HG03045 (cell line): ENCODE measurements around the gene STK16.

Experiments used
- ATAC-seq: cut with Tn5 transposase; IDR thresholded peaks from one replicate; pipeline ENCODE4 v1.9.1; 2021; ENCODE audit warnings: mild to moderate bottlenecking, moderate library complexity; ENCODE audit not compliant: unreplicated experiment

Gene STK16

GRCh38 chr2:219268294-219268693 is 23.0 kb downstream of the STK16 start:
- no peak for ATAC-seq

DNA sequence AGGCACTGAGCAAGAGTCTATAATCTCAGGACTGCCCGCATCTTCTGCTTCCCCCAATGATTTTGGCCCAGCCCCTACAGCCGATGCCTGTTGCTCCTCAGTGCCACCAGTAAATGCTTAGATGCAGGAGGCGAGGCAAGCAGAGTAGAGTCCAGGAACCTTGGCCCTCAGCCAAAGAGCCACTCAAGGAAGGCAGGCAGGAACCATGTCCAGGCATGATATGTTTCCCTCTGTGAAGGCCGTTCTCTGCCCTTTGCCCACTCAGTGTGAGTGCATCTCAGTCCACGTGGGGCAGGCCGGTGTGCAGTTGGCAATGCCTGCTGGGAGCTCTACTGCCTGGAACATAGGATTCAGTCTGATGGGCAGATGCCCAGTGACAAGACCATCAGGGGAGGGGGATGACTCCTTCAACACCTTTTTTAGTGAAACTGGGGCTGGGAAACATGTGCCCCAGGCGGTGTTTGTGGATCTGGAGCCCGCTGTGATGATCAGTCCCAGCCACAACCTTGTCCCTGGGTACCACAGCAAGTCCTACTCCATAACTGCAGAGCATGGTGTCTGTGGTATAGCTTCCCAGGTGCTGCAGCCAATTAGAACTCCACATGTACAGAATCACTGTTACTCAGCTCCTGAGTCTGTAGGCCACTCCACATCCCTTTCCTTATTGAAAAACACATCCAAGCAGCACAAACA is 24.2 kb downstream of the STK16 start:
- ATAC-seq, result no peak

GRCh38 chr2:219270055-219270372 is 24.7 kb downstream of the STK16 start:
- no peak for ATAC-seq

- no peak for ATAC-seq
Observed at GRCh38 chr2:219271021-219271420, 25.7 kb downstream of the STK16 start.

- no peak for ATAC-seq
Observed at GRCh38 chr2:219272356-219272755, 27.1 kb downstream of the STK16 start.

- ATAC-seq, result no peak
Observed at GRCh38 chr2:219272995-219273394, 27.7 kb downstream of the STK16 start.

DNA sequence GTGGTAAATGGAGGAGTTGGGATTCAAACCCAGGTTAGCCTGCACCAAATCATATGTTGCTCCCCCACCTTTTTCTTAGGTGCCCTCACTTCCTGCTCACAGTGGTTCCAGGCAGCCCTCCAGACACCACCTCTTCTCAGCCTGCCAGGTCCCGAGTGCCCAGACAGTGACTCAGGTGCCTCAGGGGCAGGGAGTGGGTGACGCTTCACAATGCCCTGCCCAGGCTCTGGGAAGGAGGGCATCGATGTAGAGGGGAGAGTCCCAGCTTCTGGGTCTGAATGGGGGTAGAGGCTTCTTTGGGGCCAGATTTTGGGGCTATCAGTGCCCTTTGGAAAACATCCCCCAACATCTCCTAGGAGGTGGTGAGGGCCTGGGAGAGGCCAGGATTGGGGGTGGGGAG is 28.7 kb downstream of the STK16 start:
- ATAC-seq, result no peak

- ATAC-seq, result no peak
Observed at GRCh38 chr2:219274361-219274921, 29.2 kb downstream of the STK16 start.

- ATAC-seq, result peak; percentile 18
Observed at GRCh38 chr2:219277703-219278654, 32.7 kb downstream of the STK16 start.

DNA sequence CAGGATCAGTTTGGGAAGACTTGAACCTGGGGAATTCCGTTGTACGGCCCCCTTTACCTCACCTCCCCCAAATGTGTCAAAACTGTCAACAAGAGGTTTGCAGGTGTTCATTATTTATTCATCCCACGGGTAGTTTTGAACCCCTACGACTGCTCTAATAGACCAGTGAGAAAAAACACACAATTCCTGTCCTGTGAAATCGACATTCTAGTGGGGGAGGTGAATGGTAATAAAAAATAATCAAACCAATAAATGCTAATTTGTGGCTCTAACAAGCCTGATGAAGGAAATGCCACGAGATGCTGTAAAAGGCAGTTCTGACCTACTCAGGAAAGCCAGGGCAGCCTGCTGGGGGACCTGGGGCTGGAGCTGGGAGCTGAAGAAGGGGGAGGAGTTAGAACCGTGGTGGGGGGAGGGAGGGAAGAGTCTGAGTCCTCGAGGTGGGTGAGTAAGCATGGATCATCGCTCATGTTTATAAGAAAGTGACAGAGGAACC is 33.4 kb downstream of the STK16 start:
- no peak for ATAC-seq

DNA sequence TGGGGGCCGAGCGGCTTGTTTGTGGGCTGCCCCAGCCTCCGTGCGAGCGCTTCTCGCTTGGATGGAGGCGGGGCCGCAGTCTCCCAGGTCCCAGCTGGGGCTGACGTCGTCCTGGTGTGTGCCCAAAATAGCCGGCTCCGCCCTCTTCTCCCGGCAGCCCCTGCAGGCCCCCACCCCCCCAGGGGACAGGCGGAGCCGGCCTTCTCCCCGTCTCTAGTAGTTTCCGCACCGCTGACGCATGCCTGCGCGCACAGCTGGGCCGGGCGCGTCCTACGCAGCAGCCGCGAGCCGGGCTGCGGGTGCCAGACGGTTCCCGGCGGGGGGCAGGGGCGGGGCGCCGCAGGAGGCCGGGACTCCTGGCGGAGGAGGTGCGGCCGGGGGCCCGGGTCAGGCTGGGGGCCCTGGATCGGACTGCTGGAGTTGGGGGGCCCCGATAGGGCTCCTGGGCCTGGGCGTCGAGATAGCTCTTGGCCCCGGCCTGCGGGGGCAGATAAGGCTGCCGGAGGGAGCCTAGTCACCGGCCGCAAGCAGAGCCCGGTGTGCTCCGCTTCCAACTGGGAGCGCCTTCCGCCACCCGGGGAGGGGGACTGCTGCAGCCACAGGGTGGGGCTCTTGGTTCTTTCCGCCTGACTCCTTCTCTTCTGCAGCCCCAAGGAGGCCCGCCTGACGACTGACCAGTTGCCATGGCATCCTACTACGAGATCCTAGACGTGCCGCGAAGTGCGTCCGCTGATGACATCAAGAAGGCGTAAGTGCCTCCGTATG is 34.1 kb downstream of the STK16 start, which contains the start of gene DNAJB2:
Gene DNAJB2 (plus strand): TSS at position 216 of the 765 bp plus-strand sequence. CDS start 468 bp downstream, at position 684.
- ATAC-seq, result peak; percentile 83

DNA sequence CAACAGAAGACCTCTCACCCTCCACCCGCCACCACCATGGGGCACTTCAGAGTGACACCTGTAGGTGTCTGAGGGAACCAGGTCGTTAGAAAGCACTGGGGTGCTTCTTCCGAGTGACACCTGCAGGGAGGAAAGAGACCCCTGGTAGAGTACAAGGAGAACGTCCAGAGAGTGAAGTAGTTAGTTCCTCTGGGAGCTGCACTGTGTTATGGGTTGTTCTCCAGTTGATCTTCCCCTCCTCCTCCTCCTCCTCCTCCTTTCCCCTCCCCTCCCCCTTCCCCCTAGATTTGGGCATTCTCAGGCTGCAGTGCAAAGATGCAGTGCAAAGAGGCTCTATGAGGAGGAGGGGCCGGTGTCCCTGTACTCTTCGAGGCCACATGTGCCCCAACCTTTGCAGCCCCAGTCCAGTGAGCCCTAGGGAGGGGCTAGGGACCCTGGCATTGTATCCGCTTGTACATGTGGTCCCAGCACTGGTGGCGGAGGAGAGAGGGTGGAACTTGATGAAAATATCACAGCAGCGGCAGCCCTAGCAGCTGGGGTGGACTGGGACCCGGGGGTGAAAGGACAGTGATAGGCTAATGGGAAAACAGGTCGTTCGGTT is 34.7 kb downstream of the STK16 start:
- no peak for ATAC-seq

- ATAC-seq, result no peak
Observed at GRCh38 chr2:219280651-219281050, 35.4 kb downstream of the STK16 start.

GRCh38 chr2:219281588-219281987 is 36.3 kb downstream of the STK16 start:
- ATAC-seq, result no peak

DNA sequence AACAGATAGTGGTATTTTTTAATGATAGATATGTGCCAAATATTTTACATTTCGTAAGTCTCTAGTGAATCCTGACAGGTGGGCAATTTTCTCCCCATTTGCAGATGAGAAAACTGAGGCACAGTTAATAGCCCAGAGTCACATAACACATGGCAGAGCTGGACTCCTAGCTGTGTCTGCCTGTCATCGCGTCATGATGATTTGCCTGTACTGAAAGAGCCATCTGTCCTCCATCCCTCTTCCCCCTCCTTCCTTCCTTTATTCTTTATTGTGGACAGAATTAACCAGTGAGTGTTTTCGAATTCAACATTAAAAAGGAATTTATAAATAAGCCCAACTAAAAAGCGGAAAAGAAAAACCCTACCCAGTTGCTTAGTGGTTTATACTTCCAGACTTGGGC is 37.1 kb downstream of the STK16 start:
- ATAC-seq, result no peak

DNA sequence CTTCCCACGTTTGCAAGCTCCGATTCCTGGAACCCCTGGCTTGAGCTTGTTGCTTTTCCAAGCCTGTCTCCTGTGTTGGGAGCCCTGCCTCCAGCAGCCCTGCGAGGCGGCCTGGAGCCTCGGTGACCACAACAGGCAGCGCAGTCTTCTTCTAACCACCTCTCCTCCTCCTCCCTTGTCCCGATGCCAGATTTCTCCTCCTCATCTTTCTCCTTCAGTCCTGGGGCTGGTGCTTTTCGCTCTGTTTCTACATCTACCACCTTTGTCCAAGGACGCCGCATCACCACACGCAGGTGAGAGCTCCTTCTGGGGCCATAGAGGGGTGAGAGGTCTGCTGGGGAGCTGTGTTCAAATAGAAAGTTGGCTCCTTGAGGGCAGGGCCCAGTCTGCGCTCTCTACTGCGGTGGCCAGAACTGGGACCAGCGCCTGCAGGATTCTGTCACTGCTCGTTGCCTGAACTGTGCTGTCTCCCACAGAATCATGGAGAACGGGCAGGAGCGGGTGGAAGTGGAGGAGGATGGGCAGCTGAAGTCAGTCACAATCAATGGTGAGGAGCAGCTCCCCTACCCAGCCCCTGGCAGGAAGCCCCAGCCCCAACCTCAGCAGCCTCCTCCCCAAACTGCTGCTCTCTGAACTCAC is 37.8 kb downstream of the STK16 start:
- no peak for ATAC-seq

DNA sequence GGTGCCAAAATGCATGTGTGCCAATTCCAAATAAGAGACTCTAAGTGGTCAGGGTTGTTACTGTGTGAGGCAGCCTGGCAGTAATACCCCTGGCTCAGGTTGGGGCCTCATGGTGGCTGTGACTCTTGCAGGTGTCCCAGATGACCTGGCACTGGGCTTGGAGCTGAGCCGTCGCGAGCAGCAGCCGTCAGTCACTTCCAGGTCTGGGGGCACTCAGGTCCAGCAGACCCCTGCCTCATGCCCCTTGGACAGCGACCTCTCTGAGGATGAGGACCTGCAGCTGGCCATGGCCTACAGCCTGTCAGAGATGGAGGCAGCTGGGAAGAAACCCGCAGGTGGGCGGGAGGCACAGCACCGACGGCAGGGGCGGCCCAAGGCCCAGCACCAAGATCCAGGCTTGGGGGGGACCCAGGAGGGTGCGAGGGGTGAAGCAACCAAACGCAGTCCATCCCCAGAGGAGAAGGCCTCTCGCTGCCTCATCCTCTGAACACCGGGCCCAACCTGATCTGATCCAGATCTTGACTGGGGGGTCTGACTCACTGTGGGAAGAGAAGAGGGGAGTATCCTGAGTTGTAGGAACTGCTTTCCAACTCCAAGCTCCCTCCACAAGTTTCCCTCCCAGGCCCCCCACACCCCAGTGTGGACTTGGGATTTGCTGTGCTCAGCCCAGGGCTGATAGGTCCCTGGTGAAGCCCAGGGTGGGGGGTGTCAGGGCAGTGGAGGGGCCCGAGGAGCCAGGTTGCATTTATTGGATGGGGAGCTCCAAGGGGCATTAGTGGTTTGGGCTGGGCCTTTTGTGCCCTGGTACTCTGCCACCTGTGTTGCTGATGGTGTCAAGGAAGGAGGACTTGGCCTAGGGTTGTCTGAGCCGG is 39.5 kb downstream of the STK16 start:
- ATAC-seq, result no peak

- ATAC-seq, result no peak
Observed at GRCh38 chr2:219285373-219285735, 40.1 kb downstream of the STK16 start.

DNA sequence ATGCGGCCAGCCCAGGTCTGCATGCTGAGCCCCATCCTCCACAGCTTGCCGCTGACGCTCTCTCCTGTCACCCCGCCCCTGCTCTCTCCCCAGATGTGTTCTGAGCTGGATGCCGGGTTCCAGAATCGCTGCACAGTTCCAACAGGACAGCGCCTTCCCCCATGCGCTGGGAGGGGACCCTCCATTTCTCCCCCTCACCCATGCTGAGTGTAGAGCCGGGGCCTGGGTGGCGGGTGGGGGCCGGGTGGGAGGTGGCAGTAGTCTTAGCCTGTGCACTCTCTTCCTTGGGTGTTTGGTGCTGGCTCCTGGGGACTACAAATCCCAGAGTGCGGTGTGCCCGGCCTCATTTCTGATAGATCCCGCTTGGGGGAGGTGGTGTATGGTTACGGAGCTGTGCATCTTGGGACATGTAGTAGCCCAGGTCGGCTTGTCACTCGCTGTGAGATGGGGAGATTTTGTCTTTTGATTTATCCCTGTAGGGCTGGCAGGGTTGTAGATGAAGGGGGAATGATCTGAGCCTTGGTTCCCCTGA is 40.7 kb downstream of the STK16 start:
- no peak for ATAC-seq
